AG04449 (cell line): ENCODE data around the gene CRB2.
A peak's percentile ranks its signal among the peaks of the same experiment; 100 is the strongest.

ENCODE experiments used
- CTCF ChIA-PET: fragments of 350-600 bp; formaldehyde crosslinking; extraction: SDS; loops from one replicate; lab custom pipeline; 2021; ENCODE audit warnings: antibody characterized with exemption; lab: Yijun Ruan, JAX
- POLR2A ChIA-PET: fragments of 400-600, 350-600 bp; formaldehyde crosslinking; extraction: SDS; loops from one replicate; lab custom pipeline; 2020; ENCODE audit warnings: antibody characterized with exemption, inconsistent platforms; lab: Yijun Ruan, JAX
- DNase-seq: peaks from one replicate; pipeline ENCODE4 v3.0.0-alpha.2; 2010; ENCODE audit warnings: low read depth, low spot score
- H3K4me3 ChIP-seq: 2 replicates; pipeline ENCODE4 v1.5.1; 2011; ENCODE audit warnings: low read depth, mild to moderate bottlenecking, control low read depth, low read length
- TF ChIP-seq, protein P1 (sequence below): IDR thresholded peaks from one replicate; pipeline ENCODE4 v1.5.1; 2011; ENCODE audit warnings: mild to moderate bottlenecking, moderate library complexity, low read length, control low read depth, inconsistent platforms; ENCODE audit not compliant: insufficient read depth; ENCODE audit errors: missing control alignments

Gene CRB2

DNA sequence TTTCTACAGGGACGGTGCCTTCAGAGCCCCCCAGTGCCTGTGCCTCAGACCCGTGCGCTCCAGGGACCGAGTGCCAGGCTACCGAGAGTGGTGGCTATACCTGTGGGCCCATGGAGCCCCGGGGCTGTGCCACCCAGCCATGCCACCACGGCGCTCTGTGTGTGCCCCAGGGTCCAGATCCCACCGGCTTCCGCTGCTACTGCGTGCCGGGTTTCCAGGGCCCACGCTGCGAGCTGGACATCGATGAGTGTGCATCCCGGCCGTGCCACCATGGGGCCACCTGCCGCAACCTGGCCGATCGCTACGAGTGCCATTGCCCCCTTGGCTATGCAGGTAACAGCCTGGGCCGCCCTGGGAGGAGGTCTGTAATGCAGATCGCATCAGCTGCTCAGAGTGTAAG is 6.9 kb downstream of the CRB2 start:
- no peak overlapping the region for H3K4me3 ChIP-seq
- DNase-seq: no peak
- TF ChIP-seq, protein P1, sequence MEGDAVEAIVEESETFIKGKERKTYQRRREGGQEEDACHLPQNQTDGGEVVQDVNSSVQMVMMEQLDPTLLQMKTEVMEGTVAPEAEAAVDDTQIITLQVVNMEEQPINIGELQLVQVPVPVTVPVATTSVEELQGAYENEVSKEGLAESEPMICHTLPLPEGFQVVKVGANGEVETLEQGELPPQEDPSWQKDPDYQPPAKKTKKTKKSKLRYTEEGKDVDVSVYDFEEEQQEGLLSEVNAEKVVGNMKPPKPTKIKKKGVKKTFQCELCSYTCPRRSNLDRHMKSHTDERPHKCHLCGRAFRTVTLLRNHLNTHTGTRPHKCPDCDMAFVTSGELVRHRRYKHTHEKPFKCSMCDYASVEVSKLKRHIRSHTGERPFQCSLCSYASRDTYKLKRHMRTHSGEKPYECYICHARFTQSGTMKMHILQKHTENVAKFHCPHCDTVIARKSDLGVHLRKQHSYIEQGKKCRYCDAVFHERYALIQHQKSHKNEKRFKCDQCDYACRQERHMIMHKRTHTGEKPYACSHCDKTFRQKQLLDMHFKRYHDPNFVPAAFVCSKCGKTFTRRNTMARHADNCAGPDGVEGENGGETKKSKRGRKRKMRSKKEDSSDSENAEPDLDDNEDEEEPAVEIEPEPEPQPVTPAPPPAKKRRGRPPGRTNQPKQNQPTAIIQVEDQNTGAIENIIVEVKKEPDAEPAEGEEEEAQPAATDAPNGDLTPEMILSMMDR: no peak
- POLR2A ChIA-PET: no interaction called here
- CTCF ChIA-PET: interaction anchor here (1.5 to 7.6 kb wide), 3 partner anchors 8 to 23 kb away, joined by 3 to 63 read pairs (median 23); no protein-coding TSS in a partner anchor

DNA sequence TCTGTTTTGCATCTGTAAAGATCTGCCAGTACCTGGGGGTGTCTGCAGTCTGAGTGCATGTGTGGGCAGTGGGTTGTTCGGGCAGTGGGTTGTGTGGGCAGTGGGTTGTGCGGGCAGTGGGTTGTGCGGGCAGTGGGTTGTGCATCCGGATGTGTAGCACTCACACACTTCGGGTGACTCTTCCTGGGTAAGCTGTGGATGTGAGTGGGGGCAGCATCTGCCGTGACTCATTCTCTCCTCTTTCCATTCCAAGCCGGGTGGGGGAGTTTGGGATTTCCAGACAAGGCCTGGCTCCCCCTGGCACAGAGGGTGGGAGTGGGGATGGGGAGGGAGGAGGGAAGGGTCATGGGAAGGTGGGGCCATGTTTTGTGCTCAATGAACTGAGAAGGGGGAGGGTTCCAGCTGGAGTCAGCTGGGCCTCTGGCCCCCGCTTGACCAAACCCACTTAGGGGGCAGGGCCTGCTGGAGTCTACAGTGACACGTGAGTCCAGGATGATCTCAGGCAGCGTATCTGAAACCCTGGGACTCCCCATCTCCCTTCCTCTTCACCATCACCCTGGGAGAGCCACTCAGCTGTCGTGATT is 8.3 kb downstream of the CRB2 start:
- CTCF ChIA-PET: interaction anchor here (1.5 to 7.6 kb wide), 3 partner anchors 10 to 22 kb away, joined by 3 to 63 read pairs (median 23); no protein-coding TSS in a partner anchor
- POLR2A ChIA-PET: no interaction called here
- H3K4me3 ChIP-seq: no peak overlapping the region
- DNase-seq: no peak
- TF ChIP-seq, protein P1: no peak

DNA sequence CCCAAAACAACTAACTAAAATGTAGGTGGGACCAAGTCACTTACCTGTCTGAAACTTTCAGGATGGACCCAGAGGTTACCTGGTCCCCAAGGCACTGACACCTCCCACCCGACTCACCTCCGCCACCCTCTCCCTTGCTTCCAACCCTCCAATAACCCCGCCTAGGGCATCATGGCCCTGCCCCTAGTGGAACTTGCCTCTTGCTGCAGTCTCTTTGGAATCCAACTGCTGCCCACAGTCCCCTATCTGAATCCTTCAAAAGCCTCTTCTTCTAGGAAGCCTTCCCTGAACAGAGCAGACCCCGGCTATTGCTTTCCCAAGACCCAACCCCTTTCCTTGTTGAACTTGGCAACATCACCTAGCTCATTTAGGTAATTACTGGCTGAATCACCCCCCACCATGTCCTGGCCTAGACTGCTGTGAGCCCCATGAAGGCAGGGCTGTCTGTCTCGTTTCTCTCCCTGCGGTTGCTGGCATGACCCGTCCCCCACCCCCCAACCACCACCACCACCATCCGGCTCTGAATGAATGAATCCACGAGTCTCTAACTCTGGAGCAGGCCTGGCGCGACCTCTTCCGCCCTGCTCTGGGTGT is 9.4 kb downstream of the CRB2 start:
- H3K4me3 ChIP-seq: no peak overlapping the region
- TF ChIP-seq, protein P1: peak; percentile 5
- POLR2A ChIA-PET: no interaction called here
- no peak for DNase-seq
- CTCF ChIA-PET: interaction anchor here (1.0 to 7.6 kb wide), 3 partner anchors 11 to 20 kb away, joined by 3 to 63 read pairs (median 23); no protein-coding TSS in a partner anchor

DNA sequence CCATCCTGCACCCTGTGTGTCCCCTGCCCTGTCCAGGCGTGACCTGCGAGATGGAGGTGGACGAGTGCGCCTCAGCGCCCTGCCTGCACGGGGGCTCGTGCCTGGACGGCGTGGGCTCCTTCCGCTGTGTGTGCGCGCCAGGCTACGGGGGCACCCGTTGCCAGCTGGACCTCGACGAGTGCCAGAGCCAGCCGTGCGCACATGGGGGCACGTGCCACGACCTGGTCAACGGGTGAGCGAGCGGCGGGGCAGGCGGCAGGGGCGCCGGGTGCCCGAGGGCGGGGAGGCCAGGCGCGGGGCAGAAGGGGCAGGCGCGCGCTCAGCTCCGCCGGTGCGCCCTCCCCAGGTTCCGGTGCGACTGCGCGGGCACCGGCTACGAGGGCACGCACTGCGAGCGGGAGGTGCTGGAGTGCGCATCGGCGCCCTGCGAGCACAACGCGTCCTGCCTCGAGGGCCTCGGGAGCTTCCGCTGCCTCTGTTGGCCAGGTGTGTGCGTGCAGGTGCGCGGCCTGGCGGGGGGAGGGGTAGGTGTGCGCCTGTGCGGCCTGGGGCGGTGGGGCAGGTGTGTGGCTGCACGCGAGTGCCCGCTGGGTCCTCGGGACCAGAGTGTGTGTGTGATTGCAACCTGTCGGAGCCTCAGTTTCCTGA is 10.0 kb downstream of the CRB2 start:
- ChIA-PET CTCF (interaction anchor here (1.0 to 4.3 kb wide), 2 partner anchors 12 to 20 kb away, joined by 3 to 23 read pairs; no protein-coding TSS in a partner anchor), POLR2A (no interaction called here)
- no peak for DNase-seq
- H3K4me3 ChIP-seq: no peak overlapping the region
- TF ChIP-seq, protein P1: no peak

DNA sequence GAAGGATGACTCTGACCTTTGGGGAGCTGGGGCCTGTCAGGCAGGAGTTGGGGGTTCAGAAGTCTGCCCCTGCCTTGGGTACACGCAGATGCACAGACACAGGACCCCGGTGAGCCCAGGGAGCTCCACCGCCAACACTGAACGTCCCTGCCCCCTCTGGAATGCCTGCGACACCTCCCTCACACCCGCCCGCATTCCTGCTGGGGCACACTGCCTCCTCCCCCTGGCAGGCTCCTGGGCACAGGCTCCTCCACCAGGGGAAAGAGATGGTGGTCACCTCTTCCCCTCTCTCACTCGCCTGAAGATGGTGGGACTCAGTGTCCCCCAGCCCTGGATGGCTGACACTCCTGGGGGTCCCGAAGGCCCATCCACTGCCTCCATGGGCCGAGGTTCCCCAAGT is 12.0 kb downstream of the CRB2 start:
- ChIA-PET POLR2A (no interaction called here), CTCF (interaction anchor here (0.6 to 3.3 kb wide), 3 partner anchors 14 to 1269 kb away, joined by 3 to 13 read pairs (median 3); no protein-coding TSS in a partner anchor)
- TF ChIP-seq, protein P1: no peak
- no peak for DNase-seq
- no peak overlapping the region for H3K4me3 ChIP-seq

DNA sequence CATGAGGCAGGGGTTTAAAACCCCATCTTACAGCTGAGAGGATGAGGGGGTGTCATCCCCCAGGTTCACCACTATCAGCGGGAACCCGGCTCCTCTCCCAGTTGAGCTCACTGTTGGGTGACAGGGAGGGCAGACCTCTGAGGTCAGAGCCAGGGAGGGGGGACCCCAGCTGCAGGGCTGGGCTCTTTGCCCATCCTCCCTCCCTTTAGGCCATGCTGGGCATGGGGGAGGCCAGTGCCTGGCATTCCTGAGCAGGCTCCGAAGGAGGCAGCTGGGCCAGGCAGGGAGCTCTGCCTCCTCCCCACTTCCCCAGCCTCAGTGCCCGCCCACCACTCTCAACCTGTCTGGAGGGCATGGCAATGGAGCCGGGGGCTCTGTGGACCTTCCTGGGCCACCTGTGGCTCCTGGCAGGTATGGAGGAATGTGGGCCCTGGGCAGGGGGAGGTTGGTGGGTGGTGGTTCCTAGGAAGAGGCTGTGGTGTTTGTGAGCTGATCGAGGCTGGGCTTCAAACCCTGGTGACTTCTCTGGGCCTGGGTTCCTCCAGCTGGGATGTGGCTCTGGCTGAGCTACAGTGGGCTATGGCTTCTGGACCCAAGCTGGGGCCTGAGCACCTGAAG is 12.6 kb downstream of the CRB2 start:
- H3K4me3 ChIP-seq: no peak overlapping the region
- POLR2A ChIA-PET: no interaction called here
- TF ChIP-seq, protein P1: no peak
- CTCF ChIA-PET: interaction anchor here (0.6 to 3.3 kb wide), 6 partner anchors 12 to 1269 kb away, joined by 3 to 13 read pairs (median 3); no protein-coding TSS in a partner anchor
- no peak for DNase-seq
